Stomach smooth muscle (tissue), 2 donors: ENCODE measurements around the gene SPATS1.
"Not testable (repeated sequence)": the region's sequence is repeated elsewhere in the genome, so short reads cannot be mapped to it uniquely, and the experiment has no call there.

Experiments
- H3K27ac ChIP-seq: one replicate; pipeline ENCODE4 v1.7.0; 2013; ENCODE audit warnings: mild to moderate bottlenecking, low read length, inconsistent platforms
- H3K27me3 ChIP-seq, 2 donors: one replicate each; pipeline ENCODE4 v1.7.0; 2013; ENCODE audit warnings: low read length in 2 of 2; ENCODE audit not compliant: insufficient read depth in 2 of 2, control insufficient read depth in 1 of 2
- H3K36me3 ChIP-seq, 2 donors: one replicate each; pipeline ENCODE4 v1.7.0; 2013; ENCODE audit warnings: low read length in 2 of 2; ENCODE audit not compliant: control insufficient read depth in 2 of 2, insufficient read depth in 2 of 2
- H3K4me1 ChIP-seq: one replicate; pipeline ENCODE4 v1.7.0; 2013; ENCODE audit warnings: low read length; ENCODE audit not compliant: control insufficient read depth, insufficient read depth
- H3K4me3 ChIP-seq, 2 donors: one replicate each; pipeline ENCODE4 v1.7.0; 2013; ENCODE audit warnings: low read length in 2 of 2
- H3K9ac ChIP-seq, 2 donors: one replicate each; pipeline ENCODE4 v1.7.0; 2013; ENCODE audit warnings: low read length in 2 of 2, mild to moderate bottlenecking in 1 of 2
- H3K9me3 ChIP-seq, 2 donors: one replicate each; pipeline ENCODE4 v1.7.0; 2013; ENCODE audit warnings: low read length in 2 of 2; ENCODE audit not compliant: control insufficient read depth in 2 of 2
- donor health status: healthy.
- donor health status: Pancreatic carcinoma.

The SPATS1 gene

DNA sequence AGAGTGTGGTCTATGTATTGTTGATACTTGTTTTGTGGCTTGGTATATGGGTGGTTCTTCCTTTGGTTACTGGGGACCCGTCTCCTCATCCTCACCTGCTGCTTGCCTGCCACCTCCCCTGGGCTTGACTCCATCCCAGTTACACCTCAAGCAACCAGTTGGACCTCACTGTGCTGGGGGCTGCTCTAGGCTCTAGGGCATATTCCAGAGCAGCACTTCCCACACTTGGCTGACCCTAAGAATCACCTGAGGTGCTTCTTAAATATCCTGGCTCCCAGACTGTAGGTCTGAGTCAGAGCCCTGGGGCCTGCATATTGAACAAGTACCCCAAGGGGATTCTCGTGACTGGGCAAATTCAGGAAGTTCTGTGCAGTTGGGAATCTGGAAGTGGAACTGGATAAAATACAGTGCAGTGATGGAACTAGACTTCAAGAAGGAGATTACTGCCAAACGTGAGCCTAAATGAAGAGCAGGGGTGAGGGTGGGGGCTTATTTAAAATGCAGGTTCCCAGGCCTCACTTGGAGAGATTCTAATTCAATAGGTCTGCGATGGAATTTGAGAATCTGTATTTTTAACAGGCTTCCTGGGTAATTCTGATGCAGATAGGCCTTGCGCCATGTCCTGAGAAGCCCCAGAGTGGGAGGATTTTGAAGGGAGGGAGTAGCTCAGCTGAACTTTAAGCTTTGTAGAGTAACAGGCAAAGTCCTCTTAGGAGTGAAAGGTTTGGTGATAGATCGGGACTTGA, 7.6 kb downstream of the SPATS1 start:
- H3K9me3 ChIP-seq: no peaks in the 10 kb centered on the region
- no peak overlapping the region for H3K9ac ChIP-seq
- no peaks in the 10 kb centered on the region for H3K4me1 ChIP-seq
- H3K36me3 ChIP-seq: no peaks in the 10 kb centered on the region
- H3K27ac ChIP-seq: no peak overlapping the region
- no peak overlapping the region for H3K4me3 ChIP-seq
- H3K27me3 ChIP-seq: peaks cover 0 to 3% of the 10 kb centered on the region in 2 donors

DNA sequence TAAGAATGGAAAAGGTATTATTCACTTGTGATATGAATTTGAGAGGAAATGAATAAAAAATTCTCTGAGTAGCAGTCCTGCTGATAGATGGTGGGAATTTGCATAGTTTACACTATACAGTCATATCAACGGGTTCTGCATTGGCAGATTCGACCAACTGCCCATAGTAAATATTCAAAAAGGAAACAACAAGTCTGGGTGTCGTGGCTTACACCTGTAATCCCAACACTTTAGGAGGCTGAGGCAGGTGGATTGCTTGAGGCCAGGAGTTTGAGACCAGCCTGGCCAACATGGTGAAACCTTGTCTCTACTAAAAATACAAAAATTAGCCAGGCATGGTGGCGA, 8.2 kb downstream of the SPATS1 start:
- not testable (repeated sequence) for H3K27me3 ChIP-seq, H3K27ac ChIP-seq, H3K9me3 ChIP-seq, H3K36me3 ChIP-seq, H3K9ac ChIP-seq, H3K4me3 ChIP-seq, H3K4me1 ChIP-seq

DNA sequence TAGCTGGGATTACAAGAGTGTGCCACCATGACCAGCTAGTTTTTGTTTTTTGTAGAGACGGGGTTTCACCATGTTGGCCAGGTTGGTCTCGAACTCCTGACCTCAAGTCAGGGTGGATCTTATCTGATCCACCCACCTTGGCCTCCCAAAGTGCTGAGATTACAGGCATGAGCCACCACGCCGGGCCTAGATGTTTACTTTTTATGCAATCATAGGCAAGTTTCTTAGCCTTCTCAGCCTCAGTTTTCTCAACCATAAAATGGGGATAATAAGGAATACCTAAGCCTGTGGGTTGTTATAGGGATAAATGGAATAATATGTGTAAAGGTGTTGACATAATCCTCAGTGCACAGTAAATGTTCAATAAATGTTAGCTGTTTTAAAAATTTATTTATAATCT, 9.8 kb downstream of the SPATS1 start:
- no peaks in the 10 kb centered on the region for H3K4me1 ChIP-seq
- H3K36me3 ChIP-seq: no peaks in the 10 kb centered on the region
- H3K27ac ChIP-seq: no peak overlapping the region
- no peaks in the 10 kb centered on the region for H3K27me3 ChIP-seq
- no peak overlapping the region for H3K4me3 ChIP-seq
- H3K9me3 ChIP-seq: peaks cover 3 to 4% of the 10 kb centered on the region in 2 donors
- no peak overlapping the region for H3K9ac ChIP-seq

DNA sequence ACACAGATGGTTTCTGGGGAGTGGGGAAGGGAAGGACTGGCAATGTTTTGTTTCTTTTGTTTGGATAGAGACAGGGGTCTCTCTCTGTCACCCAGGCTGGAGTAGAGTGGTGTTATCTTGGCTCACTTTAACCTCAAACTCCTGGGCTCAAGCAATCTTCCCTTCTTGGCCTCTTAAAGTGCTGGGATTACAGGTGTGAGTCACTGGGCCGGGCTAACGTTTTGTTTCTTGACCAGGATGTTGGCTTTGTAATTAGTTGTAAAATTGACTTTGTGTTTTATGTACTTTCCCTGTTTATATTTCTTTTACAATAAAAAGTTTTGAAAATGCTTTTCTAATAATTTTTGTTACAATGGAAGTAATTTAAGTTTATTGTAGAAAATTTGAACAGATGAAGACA, 10.9 kb downstream of the SPATS1 start:
- Histone ChIP-seq H3K9me3 (peaks cover 3 to 4% of the 10 kb centered on the region in 2 donors), H3K27ac (no peak overlapping the region), H3K4me1 (no peaks in the 10 kb centered on the region)

DNA sequence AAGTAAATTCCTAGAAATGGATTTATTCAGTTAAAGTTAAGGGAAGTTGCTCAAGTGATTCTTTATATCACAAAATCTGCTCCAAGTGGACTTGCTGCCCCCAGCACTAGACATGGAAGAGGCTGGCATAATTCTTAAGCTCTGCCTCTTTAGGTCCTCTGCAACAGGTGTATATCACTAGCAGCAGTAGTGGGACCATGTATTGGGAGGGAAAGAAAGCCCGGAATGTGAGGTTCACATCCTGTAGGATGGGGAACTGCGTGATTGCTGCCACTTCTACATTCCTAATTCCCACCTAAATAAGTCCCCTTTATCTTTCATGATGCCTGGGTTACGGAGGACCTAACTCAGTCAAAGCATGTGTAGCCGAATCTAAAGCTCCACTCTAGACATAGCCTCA, 13.2 kb downstream of the SPATS1 start:
- H3K9me3 ChIP-seq: peaks cover 3 to 4% of the 10 kb centered on the region in 2 donors
- H3K9ac ChIP-seq: no peak overlapping the region
- no peaks in the 10 kb centered on the region for H3K4me1 ChIP-seq
- no peak overlapping the region for H3K4me3 ChIP-seq
- H3K36me3 ChIP-seq: no peaks in the 10 kb centered on the region
- H3K27me3 ChIP-seq: no peaks in the 10 kb centered on the region
- no peak overlapping the region for H3K27ac ChIP-seq

More for the DNA sequence above, 10.9 kb downstream of the SPATS1 start:
- no peaks in the 10 kb centered on the region for H3K27me3 ChIP-seq
- no peaks in the 10 kb centered on the region for H3K36me3 ChIP-seq
- no peak overlapping the region for H3K4me3 ChIP-seq
- no peak overlapping the region for H3K9ac ChIP-seq

DNA sequence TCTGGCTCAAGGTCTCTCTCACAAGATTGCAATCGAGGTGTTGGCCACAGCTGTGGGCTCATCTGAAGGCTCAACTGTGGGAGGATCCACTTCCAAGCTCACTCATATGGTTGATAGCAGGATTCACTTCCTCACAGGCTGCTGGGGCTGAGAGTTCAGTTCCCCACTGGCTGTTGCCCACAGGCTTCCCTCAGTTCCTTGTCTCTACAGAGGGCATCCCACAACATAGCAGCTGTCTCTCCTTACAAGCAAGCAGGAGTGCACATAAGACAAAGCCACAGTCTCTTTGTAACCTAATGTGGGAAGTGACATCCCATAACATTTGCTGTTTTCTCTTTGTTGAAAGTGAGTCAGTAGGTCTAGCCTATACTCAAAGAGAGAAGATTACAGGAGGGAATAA, 14.0 kb downstream of the SPATS1 start:
- peaks cover 3 to 4% of the 10 kb centered on the region in 2 donors for H3K9me3 ChIP-seq
- H3K27me3 ChIP-seq: no peaks in the 10 kb centered on the region
- H3K4me3 ChIP-seq: no peak overlapping the region
- no peak overlapping the region for H3K9ac ChIP-seq
- H3K4me1 ChIP-seq: no peaks in the 10 kb centered on the region
- no peak overlapping the region for H3K27ac ChIP-seq
- H3K36me3 ChIP-seq: no peaks in the 10 kb centered on the region

DNA sequence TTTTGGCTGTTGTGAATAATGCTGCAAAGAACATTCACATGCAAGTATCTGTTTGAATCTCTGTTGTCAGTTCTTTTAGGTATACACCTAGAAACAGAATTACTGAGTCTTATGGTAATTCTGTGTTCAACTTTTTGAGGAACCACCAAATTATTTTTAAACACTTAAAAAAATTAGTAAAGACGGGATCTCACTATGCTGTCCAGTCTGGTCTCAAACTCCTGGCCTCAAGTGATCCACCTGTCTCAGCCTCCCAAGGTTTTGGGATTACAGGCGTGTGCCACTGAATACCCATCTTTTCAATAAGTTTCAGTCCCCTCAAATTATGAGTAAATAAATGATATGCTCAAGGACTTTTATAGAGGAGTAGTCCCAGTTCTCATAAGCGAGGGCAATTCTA, 17.5 kb downstream of the SPATS1 start:
- Histone ChIP-seq H3K4me1 (no peaks in the 10 kb centered on the region), H3K9me3 (peaks cover 3 to 4% of the 10 kb centered on the region in 2 donors), H3K9ac (no peak overlapping the region), H3K27ac (no peak overlapping the region), H3K36me3 (no peaks in the 10 kb centered on the region), H3K4me3 (no peak overlapping the region), H3K27me3 (no peaks in the 10 kb centered on the region)

DNA sequence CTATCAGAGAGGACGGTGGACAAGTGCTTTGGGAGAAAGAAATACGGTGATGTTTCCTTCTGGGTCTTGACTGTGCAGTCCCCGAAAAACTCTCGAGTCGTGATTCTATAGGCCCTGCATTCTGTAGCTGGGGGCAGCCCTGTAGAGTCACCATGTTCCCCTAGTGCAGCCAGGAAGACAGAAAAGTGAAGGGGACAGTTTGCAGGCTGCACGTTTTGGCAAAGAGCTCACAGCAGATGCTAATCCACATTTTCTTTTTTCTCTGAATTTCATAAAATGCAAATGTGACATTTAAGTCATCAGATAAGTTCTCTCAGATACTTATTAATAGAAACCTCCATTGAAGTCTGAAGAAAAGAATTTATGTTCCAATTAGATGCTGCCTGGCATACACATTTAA, 19.5 kb downstream of the SPATS1 start:
- H3K4me1 ChIP-seq: no peaks in the 10 kb centered on the region
- no peak overlapping the region for H3K27ac ChIP-seq
- no peak overlapping the region for H3K9ac ChIP-seq
- H3K36me3 ChIP-seq: no peaks in the 10 kb centered on the region
- H3K4me3 ChIP-seq: no peak overlapping the region
- H3K27me3 ChIP-seq: no peaks in the 10 kb centered on the region
- H3K9me3 ChIP-seq: no peaks in the 10 kb centered on the region

DNA sequence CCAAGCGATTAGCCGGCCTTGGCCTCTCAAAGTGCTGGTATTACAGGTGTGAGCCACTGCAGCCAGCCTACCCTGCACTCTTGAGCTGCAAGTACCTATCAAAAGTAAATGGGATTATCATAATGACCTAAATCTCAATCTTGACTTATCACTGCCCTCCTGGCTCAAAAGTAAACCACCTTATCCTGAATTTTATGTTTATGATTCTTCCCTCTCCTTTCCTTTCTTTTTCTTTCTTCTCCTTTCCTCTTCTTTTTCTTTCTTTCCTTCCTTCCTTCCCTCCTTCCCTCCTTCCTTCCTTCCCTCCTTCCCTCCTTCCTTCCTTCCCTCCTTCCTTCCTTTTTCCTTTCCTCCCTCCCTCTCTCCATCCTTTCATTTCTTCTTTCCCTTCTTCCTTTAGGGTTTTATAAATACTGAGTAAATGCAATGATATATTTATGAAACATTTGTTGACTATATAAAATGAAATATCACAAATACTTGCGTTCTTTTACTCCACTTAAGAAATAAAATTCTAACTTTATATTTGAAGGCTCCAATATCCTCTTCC, 21.0 kb downstream of the SPATS1 start:
- H3K4me3 ChIP-seq: no peak overlapping the region
- no peak overlapping the region for H3K27ac ChIP-seq
- no peaks in the 10 kb centered on the region for H3K36me3 ChIP-seq
- H3K9ac ChIP-seq: no peak overlapping the region
- H3K9me3 ChIP-seq: no peaks in the 10 kb centered on the region
- no peaks in the 10 kb centered on the region for H3K4me1 ChIP-seq
- no peaks in the 10 kb centered on the region for H3K27me3 ChIP-seq

DNA sequence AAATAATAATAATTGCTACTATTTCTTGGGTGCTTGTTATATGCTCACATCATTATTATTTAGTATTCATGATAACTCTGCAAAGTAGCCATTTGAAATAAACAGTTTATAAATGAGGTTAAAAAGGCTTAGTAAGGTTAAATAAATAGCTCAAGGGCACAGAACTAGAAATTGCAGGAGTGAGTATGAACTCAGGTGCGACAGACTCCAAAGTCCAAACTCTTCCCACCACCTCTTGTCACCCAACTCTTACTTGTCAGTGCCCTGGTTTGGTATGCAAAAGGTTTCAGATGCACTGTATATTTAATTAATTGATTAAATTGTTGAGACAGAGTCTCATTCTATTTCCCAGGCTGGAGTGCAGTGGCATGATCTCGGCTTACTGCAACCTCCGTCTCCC, 24.3 kb downstream of the SPATS1 start:
- Histone ChIP-seq H3K27me3 (no peaks in the 10 kb centered on the region), H3K9me3 (no peaks in the 10 kb centered on the region), H3K4me3 (no peak overlapping the region)

DNA sequence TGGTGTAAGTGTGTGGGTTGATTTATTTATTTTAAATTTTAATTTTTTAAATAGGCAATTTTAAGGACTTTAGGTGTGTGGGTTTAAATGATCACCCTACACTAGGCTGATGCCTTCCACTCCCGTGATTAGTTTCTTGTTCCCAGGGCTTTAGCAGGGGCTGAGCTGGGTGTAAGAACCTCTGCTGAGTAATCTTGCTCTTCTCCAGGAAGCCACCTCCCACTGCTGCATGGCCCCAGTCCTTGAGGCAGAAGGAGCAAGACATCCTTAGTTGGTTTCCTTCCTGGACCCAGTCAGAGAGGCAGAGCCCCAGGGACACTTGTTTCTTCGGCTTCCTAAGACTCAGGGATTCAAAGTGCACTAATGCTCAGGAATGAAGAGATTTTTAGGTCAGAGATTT, 25.2 kb downstream of the SPATS1 start:
- Histone ChIP-seq H3K9ac (no peak overlapping the region), H3K36me3 (no peaks in the 10 kb centered on the region), H3K27ac (no peak overlapping the region), H3K4me3 (no peak overlapping the region), H3K27me3 (no peaks in the 10 kb centered on the region), H3K4me1 (no peaks in the 10 kb centered on the region), H3K9me3 (no peaks in the 10 kb centered on the region)

More for the DNA sequence above, 24.3 kb downstream of the SPATS1 start:
- Histone ChIP-seq H3K36me3 (no peaks in the 10 kb centered on the region), H3K4me1 (no peaks in the 10 kb centered on the region), H3K9ac (no peak overlapping the region), H3K27ac (no peak overlapping the region)
